HepG2 (cell line): ENCODE measurements around the gene ZNF490. TPM values are rescaled to one million over a fixed set of nuclear protein-coding genes. Genes with fewer than 3 reads are reported as not detected.
A peak's percentile ranks its signal among the peaks of the same experiment; 100 is the strongest.

Experiments used
- CAMTA2 ChIP-seq: sonication (generic); formaldehyde crosslinking; IDR thresholded peaks from 2 replicates; pipeline ENCODE4 v1.4.0; 2020; ENCODE audit warnings: mild to moderate bottlenecking, missing genetic modification reagents, borderline replicate concordance
- KDM3A ChIP-seq: IDR thresholded peaks from 2 replicates; pipeline ENCODE4 v1.6.1; 2018; ENCODE audit warnings: low read depth, missing compliant biosample characterization
- KMT2B ChIP-seq: IDR thresholded peaks from 2 replicates; pipeline ENCODE4 v1.6.1; 2016; ENCODE audit warnings: missing genetic modification reagents, missing compliant biosample characterization
- MIER3 ChIP-seq: IDR thresholded peaks from 2 replicates; pipeline ENCODE4 v1.6.1; 2016; ENCODE audit warnings: missing compliant biosample characterization, borderline replicate concordance
- NR3C1 ChIP-seq: sonication (generic); formaldehyde crosslinking; IDR thresholded peaks from 2 replicates; pipeline ENCODE4 v1.4.0; 2020; ENCODE audit warnings: missing genetic modification reagents
- SKI ChIP-seq: fragments of 450-650 bp; IDR thresholded peaks from one replicate; pipeline ENCODE4 v1.6.1; 2018; ENCODE audit warnings: mild to moderate bottlenecking; ENCODE audit not compliant: partially characterized antibody
- ZNF598 ChIP-seq: sonication (generic); formaldehyde crosslinking; IDR thresholded peaks from 2 replicates; pipeline ENCODE4 v1.5.1; 2020; ENCODE audit warnings: mild to moderate bottlenecking, missing genetic modification reagents, borderline replicate concordance
- polyA plus RNA-seq, 8 experiments: library from polyadenylated mRNA; depleted of rRNA in 3 of 8; stranded (reverse) in 7 of 8; unstranded in 1 of 8; fragments of >200 nt; fragmentation: Illumina TruSeq in 4 of 8; extraction: Trizol in 4 of 8; gene quantifications; 2 replicates each; pipeline versions ENCODE4 v1.2.1 to v1.2.3, GENCODE V29; 2011 to 2016; ENCODE audit warnings: low read depth in 4 of 8, missing spikeins in 1 of 8, mixed read lengths in 1 of 8; ENCODE audit not compliant: insufficient read depth in 1 of 8
- total RNA-seq, 5 experiments: library from RNA; depleted of rRNA; stranded (reverse); fragments of >200 nt; fragmentation: Illumina TruSeq; extraction: Trizol; gene quantifications; 2 replicates each; pipeline ENCODE4 v1.2.3, GENCODE V29; 2016; ENCODE audit warnings: low read depth in 1 of 5
- TF ChIP-seq, protein P1 (sequence below), 2 experiments: sonication (generic) in 1 of 2; formaldehyde crosslinking in 1 of 2; IDR thresholded peaks; 2 replicates each; pipeline versions ENCODE4 v1.6.1 to v1.9.0; 2014 to 2022; ENCODE audit warnings: antibody characterized with exemption in 1 of 2, borderline replicate concordance in 1 of 2, inconsistent platforms in 1 of 2, low read depth in 1 of 2, missing genetic modification reagents in 1 of 2
- TF ChIP-seq, protein P2 (sequence below): sonication (generic); formaldehyde crosslinking; IDR thresholded peaks from 2 replicates; pipeline ENCODE4 v1.4.0; 2020; ENCODE audit warnings: mild to moderate bottlenecking, missing genetic modification reagents, borderline replicate concordance
- TF ChIP-seq, protein P3 (sequence below): sonication (generic); formaldehyde crosslinking; IDR thresholded peaks from 2 replicates; pipeline ENCODE4 v1.4.0; 2020; ENCODE audit warnings: missing genetic modification reagents, low read depth, mild to moderate bottlenecking, borderline replicate concordance
- TF ChIP-seq, protein P4 (sequence below): sonication (generic); formaldehyde crosslinking; IDR thresholded peaks from 2 replicates; pipeline ENCODE4; 2020; ENCODE audit warnings: missing genetic modification reagents, mild to moderate bottlenecking, borderline replicate concordance

Gene ZNF490
- total and polyA plus RNA-seq, 2 of the 13 experiments (the other 11 are each of a cell fraction or from before 2014, with no cell fraction given): 1.3 to 2.9 TPM

DNA sequence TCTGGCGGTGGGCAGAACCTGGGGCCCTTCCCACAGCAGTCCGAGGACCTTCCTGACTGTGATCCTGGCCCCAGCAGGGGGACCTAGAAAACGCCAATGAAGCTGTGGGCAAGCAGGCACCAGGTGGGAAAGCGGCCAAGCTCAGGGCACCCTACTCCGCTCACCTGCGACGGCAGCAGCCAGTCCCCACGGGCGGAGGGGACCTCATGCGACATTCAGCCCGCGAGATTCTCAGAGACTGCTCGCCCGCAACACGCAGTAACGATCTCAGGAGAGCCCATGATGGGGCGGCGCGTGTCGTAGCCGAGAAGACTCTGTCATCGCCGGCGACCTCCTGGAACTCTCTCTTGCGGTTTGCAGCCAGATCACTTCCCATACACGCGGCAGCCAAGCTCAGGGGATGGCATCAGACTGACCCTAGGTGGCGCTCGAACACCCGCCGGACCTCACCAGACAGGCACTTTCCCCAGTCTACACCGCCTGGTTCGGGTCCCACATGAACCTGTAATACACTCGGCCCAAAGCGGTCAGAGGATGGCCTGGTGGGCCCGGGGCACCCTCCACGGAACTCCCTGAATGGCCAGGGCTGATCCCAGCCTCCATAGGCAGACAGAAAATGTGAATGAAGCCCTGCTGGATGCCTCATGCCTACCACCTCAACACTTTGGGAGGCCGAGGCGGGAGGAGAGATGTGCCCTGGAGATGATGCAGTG is 29.4 kb upstream of the ZNF490 start (continued):
- TF ChIP-seq, protein P1, sequence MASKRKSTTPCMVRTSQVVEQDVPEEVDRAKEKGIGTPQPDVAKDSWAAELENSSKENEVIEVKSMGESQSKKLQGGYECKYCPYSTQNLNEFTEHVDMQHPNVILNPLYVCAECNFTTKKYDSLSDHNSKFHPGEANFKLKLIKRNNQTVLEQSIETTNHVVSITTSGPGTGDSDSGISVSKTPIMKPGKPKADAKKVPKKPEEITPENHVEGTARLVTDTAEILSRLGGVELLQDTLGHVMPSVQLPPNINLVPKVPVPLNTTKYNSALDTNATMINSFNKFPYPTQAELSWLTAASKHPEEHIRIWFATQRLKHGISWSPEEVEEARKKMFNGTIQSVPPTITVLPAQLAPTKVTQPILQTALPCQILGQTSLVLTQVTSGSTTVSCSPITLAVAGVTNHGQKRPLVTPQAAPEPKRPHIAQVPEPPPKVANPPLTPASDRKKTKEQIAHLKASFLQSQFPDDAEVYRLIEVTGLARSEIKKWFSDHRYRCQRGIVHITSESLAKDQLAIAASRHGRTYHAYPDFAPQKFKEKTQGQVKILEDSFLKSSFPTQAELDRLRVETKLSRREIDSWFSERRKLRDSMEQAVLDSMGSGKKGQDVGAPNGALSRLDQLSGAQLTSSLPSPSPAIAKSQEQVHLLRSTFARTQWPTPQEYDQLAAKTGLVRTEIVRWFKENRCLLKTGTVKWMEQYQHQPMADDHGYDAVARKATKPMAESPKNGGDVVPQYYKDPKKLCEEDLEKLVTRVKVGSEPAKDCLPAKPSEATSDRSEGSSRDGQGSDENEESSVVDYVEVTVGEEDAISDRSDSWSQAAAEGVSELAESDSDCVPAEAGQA (IDR thresholded peaks at IDR 0.05; ENCODE audit: low read depth): no peak
- TF ChIP-seq, protein P1 (CRISPR knock-in tag; IDR thresholded peaks at IDR 0.05; ENCODE audit: borderline replicate concordance): no peak
- TF ChIP-seq ZNF598 (CRISPR knock-in tag) (0 out of 2 replicates have a peak, but pooled peaks have one; percentile 77), MIER3 (CRISPR knock-in tag) (peak; percentile 61; the same call in 1 of the 2 replicates), CAMTA2 (CRISPR knock-in tag) (0 out of 2 replicates have a peak, but pooled peaks have one; percentile 20), KMT2B (CRISPR knock-in tag) (peak; percentile 55; the same call in 1 of the 2 replicates), SKI (peak; percentile 68), NR3C1 (CRISPR knock-in tag) (no peak), KDM3A (CRISPR knock-in tag) (0 out of 2 replicates have a peak, but pooled peaks have one; percentile 51)
- TF ChIP-seq, protein P2, sequence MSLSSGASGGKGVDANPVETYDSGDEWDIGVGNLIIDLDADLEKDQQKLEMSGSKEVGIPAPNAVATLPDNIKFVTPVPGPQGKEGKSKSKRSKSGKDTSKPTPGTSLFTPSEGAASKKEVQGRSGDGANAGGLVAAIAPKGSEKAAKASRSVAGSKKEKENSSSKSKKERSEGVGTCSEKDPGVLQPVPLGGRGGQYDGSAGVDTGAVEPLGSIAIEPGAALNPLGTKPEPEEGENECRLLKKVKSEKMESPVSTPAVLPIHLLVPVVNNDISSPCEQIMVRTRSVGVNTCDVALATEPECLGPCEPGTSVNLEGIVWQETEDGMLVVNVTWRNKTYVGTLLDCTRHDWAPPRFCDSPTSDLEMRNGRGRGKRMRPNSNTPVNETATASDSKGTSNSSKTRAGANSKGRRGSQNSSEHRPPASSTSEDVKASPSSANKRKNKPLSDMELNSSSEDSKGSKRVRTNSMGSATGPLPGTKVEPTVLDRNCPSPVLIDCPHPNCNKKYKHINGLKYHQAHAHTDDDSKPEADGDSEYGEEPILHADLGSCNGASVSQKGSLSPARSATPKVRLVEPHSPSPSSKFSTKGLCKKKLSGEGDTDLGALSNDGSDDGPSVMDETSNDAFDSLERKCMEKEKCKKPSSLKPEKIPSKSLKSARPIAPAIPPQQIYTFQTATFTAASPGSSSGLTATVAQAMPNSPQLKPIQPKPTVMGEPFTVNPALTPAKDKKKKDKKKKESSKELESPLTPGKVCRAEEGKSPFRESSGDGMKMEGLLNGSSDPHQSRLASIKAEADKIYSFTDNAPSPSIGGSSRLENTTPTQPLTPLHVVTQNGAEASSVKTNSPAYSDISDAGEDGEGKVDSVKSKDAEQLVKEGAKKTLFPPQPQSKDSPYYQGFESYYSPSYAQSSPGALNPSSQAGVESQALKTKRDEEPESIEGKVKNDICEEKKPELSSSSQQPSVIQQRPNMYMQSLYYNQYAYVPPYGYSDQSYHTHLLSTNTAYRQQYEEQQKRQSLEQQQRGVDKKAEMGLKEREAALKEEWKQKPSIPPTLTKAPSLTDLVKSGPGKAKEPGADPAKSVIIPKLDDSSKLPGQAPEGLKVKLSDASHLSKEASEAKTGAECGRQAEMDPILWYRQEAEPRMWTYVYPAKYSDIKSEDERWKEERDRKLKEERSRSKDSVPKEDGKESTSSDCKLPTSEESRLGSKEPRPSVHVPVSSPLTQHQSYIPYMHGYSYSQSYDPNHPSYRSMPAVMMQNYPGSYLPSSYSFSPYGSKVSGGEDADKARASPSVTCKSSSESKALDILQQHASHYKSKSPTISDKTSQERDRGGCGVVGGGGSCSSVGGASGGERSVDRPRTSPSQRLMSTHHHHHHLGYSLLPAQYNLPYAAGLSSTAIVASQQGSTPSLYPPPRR (CRISPR knock-in tag): 0 out of 2 replicates have a peak, but pooled peaks have one; percentile 18
- TF ChIP-seq, protein P3, sequence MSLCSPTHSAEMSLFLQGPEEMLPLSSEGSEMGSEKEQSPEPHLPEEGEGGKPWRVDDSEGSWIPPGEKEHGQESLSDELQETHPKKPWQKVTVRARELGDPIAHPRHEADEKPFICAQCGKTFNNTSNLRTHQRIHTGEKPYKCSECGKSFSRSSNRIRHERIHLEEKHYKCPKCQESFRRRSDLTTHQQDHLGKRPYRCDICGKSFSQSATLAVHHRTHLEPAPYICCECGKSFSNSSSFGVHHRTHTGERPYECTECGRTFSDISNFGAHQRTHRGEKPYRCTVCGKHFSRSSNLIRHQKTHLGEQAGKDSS (CRISPR knock-in tag): peak; percentile 21; the same call in 1 of the 2 replicates
- TF ChIP-seq, protein P4, sequence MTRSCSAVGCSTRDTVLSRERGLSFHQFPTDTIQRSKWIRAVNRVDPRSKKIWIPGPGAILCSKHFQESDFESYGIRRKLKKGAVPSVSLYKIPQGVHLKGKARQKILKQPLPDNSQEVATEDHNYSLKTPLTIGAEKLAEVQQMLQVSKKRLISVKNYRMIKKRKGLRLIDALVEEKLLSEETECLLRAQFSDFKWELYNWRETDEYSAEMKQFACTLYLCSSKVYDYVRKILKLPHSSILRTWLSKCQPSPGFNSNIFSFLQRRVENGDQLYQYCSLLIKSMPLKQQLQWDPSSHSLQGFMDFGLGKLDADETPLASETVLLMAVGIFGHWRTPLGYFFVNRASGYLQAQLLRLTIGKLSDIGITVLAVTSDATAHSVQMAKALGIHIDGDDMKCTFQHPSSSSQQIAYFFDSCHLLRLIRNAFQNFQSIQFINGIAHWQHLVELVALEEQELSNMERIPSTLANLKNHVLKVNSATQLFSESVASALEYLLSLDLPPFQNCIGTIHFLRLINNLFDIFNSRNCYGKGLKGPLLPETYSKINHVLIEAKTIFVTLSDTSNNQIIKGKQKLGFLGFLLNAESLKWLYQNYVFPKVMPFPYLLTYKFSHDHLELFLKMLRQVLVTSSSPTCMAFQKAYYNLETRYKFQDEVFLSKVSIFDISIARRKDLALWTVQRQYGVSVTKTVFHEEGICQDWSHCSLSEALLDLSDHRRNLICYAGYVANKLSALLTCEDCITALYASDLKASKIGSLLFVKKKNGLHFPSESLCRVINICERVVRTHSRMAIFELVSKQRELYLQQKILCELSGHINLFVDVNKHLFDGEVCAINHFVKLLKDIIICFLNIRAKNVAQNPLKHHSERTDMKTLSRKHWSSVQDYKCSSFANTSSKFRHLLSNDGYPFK: peak; percentile 41; the same call in 1 of the 2 replicates
